ENCODE data around the gene SACM1L.

SACM1L gene

GRCh38 chr3:45688882-45689786 lies at the start of gene SACM1L:
Gene SACM1L, plus strand, starts transcription at chr3:45689396. Its CDS starts 70 bp downstream, at chr3:45689466.
- peak; percentile 96 for DNase-seq

- DNase-seq, result no peak
These were observed 49.1 kb upstream of the SACM1L start for GRCh38 chr3:45640091-45640507.

- no peak for DNase-seq
These were observed 48.4 kb upstream of the SACM1L start for GRCh38 chr3:45640724-45641361.

- no peak for DNase-seq
These were observed 47.4 kb upstream of the SACM1L start for GRCh38 chr3:45641756-45642155.

- no peak for DNase-seq
These were observed 46.5 kb upstream of the SACM1L start for GRCh38 chr3:45642731-45643152.

- no peak for DNase-seq
These were observed 45.0 kb upstream of the SACM1L start for GRCh38 chr3:45644063-45644790.

GRCh38 chr3:45644791-45645201 lies 44.4 kb upstream of the SACM1L start:
- DNase-seq, result no peak

- no peak for DNase-seq
These were observed 43.1 kb upstream of the SACM1L start for GRCh38 chr3:45646051-45646585.

- DNase-seq, result no peak
These were observed 42.0 kb upstream of the SACM1L start for GRCh38 chr3:45647148-45647619.

GRCh38 chr3:45653205-45653604 lies 36.0 kb upstream of the SACM1L start:
- DNase-seq, result no peak

- DNase-seq, result no peak
These were observed 34.7 kb upstream of the SACM1L start for GRCh38 chr3:45654397-45654944.

GRCh38 chr3:45655906-45656305 lies 33.3 kb upstream of the SACM1L start:
- DNase-seq, result no peak

- peak; percentile 54 for DNase-seq
These were observed 32.4 kb upstream of the SACM1L start for GRCh38 chr3:45656575-45657363.

- DNase-seq, result no peak
These were observed 31.3 kb upstream of the SACM1L start for GRCh38 chr3:45657853-45658252.

GRCh38 chr3:45659661-45660566 lies 29.3 kb upstream of the SACM1L start:
- DNase-seq, result peak; percentile 42

- no peak for DNase-seq
These were observed 28.7 kb upstream of the SACM1L start for GRCh38 chr3:45660567-45660901.

GRCh38 chr3:45664578-45664977 lies 24.6 kb upstream of the SACM1L start:
- DNase-seq, result peak; percentile 15

GRCh38 chr3:45665101-45665572 lies 24.1 kb upstream of the SACM1L start:
- peak; percentile 53 for DNase-seq

- DNase-seq, result no peak
These were observed 22.3 kb upstream of the SACM1L start for GRCh38 chr3:45666757-45667431.

GRCh38 chr3:45667569-45667934 lies 21.6 kb upstream of the SACM1L start:
- DNase-seq, result no peak
